MM.1S (cell line): ENCODE measurements around the gene CCDC40.

ENCODE experiments used
- DNase-seq: peaks from one replicate; pipeline ENCODE4 v3.0.0-alpha.2; 2015
- H2AFZ ChIP-seq: fragments of 300-600 bp; sonication (generic); 2 replicates; pipeline ENCODE4 v1.6.0; 2016; ENCODE audit warnings: antibody characterized with exemption, low read length
- H3F3A ChIP-seq: fragments of 300-600 bp; sonication (generic); 2 replicates; pipeline ENCODE4 v1.6.1; 2016; ENCODE audit warnings: mild to moderate bottlenecking, antibody characterized with exemption, low read length, moderate library complexity, mixed read lengths; ENCODE audit not compliant: insufficient read depth
- H3K27ac ChIP-seq: fragments of 300-600 bp; sonication (generic); 2 replicates; pipeline ENCODE4 v1.5.1; 2016; ENCODE audit warnings: mild to moderate bottlenecking, low read length
- H3K27me3 ChIP-seq: fragments of 300-600 bp; sonication (generic); replicated peaks from 2 replicates; pipeline ENCODE4 v1.6.0; 2016; ENCODE audit warnings: low read length; ENCODE audit not compliant: insufficient read depth
- H3K36me3 ChIP-seq: fragments of 300-600 bp; sonication (generic); replicated peaks from 2 replicates; pipeline ENCODE4 v1.6.1; 2016; ENCODE audit warnings: mild to moderate bottlenecking, low read length, mixed read lengths; ENCODE audit not compliant: insufficient read depth
- H3K4me1 ChIP-seq: fragments of 300-600 bp; sonication (generic); 2 replicates; pipeline ENCODE4 v1.6.1; 2016; ENCODE audit warnings: low read length, mixed read lengths
- H3K4me2 ChIP-seq: fragments of 300-600 bp; sonication (generic); 2 replicates; pipeline ENCODE4 v1.6.0; 2016; ENCODE audit warnings: low read depth, low read length
- H3K4me3 ChIP-seq: fragments of 300-600 bp; sonication (generic); 2 replicates; pipeline ENCODE4 v1.5.1; 2016; ENCODE audit warnings: low read length, mixed read lengths
- H3K79me2 ChIP-seq: fragments of 300-600 bp; sonication (generic); 2 replicates; pipeline ENCODE4 v1.6.1; 2016; ENCODE audit warnings: mixed run types, low read length, mixed read lengths
- H3K9ac ChIP-seq: fragments of 300-600 bp; sonication (generic); 2 replicates; pipeline ENCODE4 v1.6.1; 2016; ENCODE audit warnings: low read length, mixed read lengths
- H3K9me2 ChIP-seq: fragments of 300-600 bp; sonication (generic); replicated peaks from 2 replicates; pipeline ENCODE4 v1.6.1; 2016; ENCODE audit warnings: mild to moderate bottlenecking, low read length, mixed read lengths; ENCODE audit not compliant: insufficient read depth
- H3K9me3 ChIP-seq: fragments of 300-600 bp; sonication (generic); replicated peaks from 2 replicates; pipeline ENCODE4 v1.6.1; 2016; ENCODE audit warnings: mild to moderate bottlenecking, low read length, mixed read lengths; ENCODE audit not compliant: insufficient read depth
- H4K20me1 ChIP-seq: fragments of 300-600 bp; sonication (generic); 2 replicates; pipeline ENCODE4 v1.6.1; 2016; ENCODE audit warnings: mild to moderate bottlenecking, low read length, moderate library complexity, mixed read lengths; ENCODE audit not compliant: insufficient read depth
- EZH2 ChIP-seq: fragments of 300-600 bp; sonication (generic); optimal IDR thresholded peaks from 2 replicates; pipeline ENCODE3; 2017; ENCODE audit warnings: low read depth, mild to moderate bottlenecking, antibody characterized with exemption, low read length, mixed read lengths
- EZH2phosphoT487 ChIP-seq: fragments of 300-600 bp; sonication (generic); IDR thresholded peaks from 2 replicates; pipeline ENCODE4 v1.6.1; 2018; ENCODE audit warnings: antibody characterized with exemption, low read length
- TF ChIP-seq, protein P1 (sequence below): fragments of 300-600 bp; sonication (generic); IDR thresholded peaks from 2 replicates; pipeline ENCODE4 v1.5.1; 2016; ENCODE audit warnings: antibody characterized with exemption, low read length, mixed read lengths

CCDC40 gene

GRCh38 chr17:80107231-80108021 lies 71.0 kb downstream of the CCDC40 start:
- DNase-seq = no peak

GRCh38 chr17:80108036-80108971 lies 71.9 kb downstream of the CCDC40 start:
- no peak overlapping the region for H3K4me2 ChIP-seq
- TF ChIP-seq EZH2phosphoT487 (no peak), EZH2 (no peak)
- TF ChIP-seq, protein P1, sequence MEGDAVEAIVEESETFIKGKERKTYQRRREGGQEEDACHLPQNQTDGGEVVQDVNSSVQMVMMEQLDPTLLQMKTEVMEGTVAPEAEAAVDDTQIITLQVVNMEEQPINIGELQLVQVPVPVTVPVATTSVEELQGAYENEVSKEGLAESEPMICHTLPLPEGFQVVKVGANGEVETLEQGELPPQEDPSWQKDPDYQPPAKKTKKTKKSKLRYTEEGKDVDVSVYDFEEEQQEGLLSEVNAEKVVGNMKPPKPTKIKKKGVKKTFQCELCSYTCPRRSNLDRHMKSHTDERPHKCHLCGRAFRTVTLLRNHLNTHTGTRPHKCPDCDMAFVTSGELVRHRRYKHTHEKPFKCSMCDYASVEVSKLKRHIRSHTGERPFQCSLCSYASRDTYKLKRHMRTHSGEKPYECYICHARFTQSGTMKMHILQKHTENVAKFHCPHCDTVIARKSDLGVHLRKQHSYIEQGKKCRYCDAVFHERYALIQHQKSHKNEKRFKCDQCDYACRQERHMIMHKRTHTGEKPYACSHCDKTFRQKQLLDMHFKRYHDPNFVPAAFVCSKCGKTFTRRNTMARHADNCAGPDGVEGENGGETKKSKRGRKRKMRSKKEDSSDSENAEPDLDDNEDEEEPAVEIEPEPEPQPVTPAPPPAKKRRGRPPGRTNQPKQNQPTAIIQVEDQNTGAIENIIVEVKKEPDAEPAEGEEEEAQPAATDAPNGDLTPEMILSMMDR = no peak
- no peaks in the 10 kb centered on the region for H3K4me1 ChIP-seq
- H3F3A ChIP-seq = no peaks in the 10 kb centered on the region
- no peaks in the 10 kb centered on the region for H3K36me3 ChIP-seq
- H3K4me3 ChIP-seq = no peak overlapping the region
- no peak for DNase-seq
- H3K9ac ChIP-seq = no peak overlapping the region
- peaks cover 77% of the 10 kb centered on the region for H3K27me3 ChIP-seq
- no peaks in the 10 kb centered on the region for H3K9me3 ChIP-seq
- no peaks in the 10 kb centered on the region for H4K20me1 ChIP-seq
- no peaks in the 10 kb centered on the region for H3K79me2 ChIP-seq
- no peak overlapping the region for H2AFZ ChIP-seq
- H3K9me2 ChIP-seq = no peaks in the 10 kb centered on the region
- no peak overlapping the region for H3K27ac ChIP-seq

More at GRCh38 chr17:80107231-80108021, 71.0 kb downstream of the CCDC40 start:
- Histone ChIP-seq H3K36me3 (no peaks in the 10 kb centered on the region), H3K4me1 (no peaks in the 10 kb centered on the region), H3K9ac (no peak overlapping the region), H4K20me1 (no peaks in the 10 kb centered on the region), H2AFZ (no peak overlapping the region), H3K79me2 (no peaks in the 10 kb centered on the region), H3K9me3 (no peaks in the 10 kb centered on the region), H3K4me3 (no peak overlapping the region), H3K4me2 (no peak overlapping the region), H3K27ac (no peak overlapping the region), H3F3A (no peaks in the 10 kb centered on the region), H3K27me3 (peaks cover 73% of the 10 kb centered on the region), H3K9me2 (no peaks in the 10 kb centered on the region)
- TF ChIP-seq EZH2 (no peak), EZH2phosphoT487 (no peak)
- TF ChIP-seq, protein P1 = no peak

DNA sequence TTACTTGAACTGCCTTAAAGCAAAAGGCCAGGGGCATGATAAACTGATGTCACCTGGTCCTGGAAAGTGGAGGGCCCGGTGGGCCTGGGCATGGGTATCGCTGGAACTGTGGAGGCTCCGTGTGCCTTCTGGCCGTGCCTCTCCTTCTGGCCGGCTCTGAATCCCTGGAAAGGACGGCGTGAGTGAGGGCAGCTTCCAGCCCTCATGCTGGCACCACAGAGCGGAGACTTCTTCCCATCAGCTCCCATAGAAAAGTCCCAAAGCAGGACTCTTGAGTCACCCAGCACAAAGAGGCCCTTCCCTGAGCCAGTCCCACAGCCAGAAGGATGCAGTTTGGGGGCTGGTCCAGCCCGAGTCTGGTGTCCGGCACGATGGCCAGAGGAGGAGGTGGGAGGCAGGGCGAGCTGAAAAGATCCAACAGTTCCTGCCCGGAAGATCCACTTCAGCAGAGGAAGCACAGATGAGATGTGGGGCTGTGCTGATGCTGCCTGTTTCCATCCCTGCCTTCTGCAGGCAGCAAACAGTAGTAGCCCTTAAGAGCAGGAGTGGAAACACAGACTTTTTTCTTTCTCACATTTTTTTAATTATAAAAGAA lies 72.7 kb downstream of the CCDC40 start:
- TF ChIP-seq, protein P1 = no peak
- TF ChIP-seq EZH2 (no peak), EZH2phosphoT487 (no peak)
- Histone ChIP-seq H3K9ac (no peak overlapping the region), H3F3A (no peaks in the 10 kb centered on the region), H3K27ac (no peak overlapping the region), H3K79me2 (no peaks in the 10 kb centered on the region), H2AFZ (no peak overlapping the region), H4K20me1 (no peaks in the 10 kb centered on the region), H3K9me2 (no peaks in the 10 kb centered on the region), H3K4me3 (no peak overlapping the region), H3K9me3 (no peaks in the 10 kb centered on the region), H3K4me2 (no peak overlapping the region), H3K27me3 (peaks cover 86% of the 10 kb centered on the region), H3K4me1 (no peaks in the 10 kb centered on the region), H3K36me3 (no peaks in the 10 kb centered on the region)
- DNase-seq = no peak
